Right hindlimb (tissue), 1 donor: ENCODE results near the gene SPATS2.

ENCODE experiments used
- DNase-seq: peaks from one replicate; pipeline ENCODE4 v3.0.0-alpha.2; 2018

SPATS2 gene

DNA sequence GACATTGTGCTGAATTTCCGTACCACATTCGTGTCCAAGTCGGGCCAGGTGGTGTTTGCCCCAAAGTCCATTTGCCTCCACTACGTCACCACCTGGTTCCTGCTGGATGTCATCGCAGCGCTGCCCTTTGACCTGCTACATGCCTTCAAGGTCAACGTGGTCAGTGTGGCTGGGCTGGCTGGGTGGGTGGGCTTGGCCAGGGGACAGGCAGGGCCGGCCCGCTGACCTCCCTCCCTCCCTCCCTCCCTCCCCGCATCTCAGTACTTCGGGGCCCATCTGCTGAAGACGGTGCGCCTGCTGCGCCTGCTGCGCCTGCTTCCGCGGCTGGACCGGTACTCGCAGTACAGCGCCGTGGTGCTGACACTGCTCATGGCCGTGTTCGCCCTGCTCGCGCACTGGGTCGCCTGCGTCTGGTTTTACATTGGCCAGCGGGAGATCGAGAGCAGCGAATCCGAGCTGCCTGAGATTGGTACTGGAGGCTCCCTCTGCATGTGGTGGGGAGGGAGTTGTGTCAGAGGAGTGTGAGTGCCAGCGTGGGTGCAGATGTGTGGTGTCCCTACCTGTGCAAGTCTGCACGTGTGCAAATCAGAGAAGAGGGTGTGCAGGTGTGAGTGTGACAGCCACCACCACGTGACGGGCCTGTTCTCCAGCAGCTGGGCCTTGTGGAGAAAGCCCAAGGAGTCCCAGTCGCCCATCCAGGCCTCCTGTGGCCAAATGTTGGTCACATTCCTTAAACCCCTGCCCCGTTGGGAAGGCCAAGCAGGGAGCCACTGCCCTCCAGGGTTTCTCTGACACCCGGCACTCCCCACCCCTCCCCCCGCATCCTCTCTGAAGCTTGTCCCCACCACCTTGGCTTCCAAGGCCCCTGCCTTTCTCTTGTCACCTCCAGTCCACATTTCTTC is 176.9 kb downstream of the SPATS2 start:
- no peak for DNase-seq

- DNase-seq = no peak
These were observed 178.6 kb downstream of the SPATS2 start for GRCh38 chr12:49545815-49546214.

- DNase-seq = no peak
These were observed 179.2 kb downstream of the SPATS2 start for GRCh38 chr12:49546481-49546880.

DNA sequence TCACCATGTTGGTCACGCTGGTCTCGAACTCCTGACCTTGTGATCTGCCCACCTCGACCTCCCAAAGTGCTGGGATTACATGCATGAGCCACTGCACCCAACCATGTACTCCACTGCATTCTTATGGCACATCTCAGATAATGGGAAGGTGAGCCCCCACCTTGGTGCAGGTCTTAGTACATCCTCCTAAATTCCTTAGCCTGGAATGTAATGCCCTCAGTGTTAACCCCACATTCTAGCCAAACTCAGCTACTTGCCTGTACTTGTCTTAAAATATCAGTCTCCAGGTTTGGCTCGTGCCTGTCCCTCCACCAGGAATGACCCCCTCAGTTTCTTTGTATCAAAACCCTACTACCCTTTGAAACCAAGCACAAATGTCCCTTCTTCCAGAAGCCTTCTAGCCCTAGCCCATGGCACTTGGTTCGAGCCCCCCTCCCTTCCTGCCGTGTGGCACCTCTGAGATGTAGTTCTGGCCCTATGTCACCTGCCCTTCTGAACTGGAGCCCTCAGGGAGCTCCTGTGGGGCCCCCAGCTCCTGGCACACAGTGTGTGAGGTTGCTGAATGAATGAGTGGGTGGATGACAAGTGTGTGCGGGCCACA is 179.9 kb downstream of the SPATS2 start:
- no peak for DNase-seq

GRCh38 chr12:49548481-49548821 is 181.2 kb downstream of the SPATS2 start:
- no peak for DNase-seq

DNA sequence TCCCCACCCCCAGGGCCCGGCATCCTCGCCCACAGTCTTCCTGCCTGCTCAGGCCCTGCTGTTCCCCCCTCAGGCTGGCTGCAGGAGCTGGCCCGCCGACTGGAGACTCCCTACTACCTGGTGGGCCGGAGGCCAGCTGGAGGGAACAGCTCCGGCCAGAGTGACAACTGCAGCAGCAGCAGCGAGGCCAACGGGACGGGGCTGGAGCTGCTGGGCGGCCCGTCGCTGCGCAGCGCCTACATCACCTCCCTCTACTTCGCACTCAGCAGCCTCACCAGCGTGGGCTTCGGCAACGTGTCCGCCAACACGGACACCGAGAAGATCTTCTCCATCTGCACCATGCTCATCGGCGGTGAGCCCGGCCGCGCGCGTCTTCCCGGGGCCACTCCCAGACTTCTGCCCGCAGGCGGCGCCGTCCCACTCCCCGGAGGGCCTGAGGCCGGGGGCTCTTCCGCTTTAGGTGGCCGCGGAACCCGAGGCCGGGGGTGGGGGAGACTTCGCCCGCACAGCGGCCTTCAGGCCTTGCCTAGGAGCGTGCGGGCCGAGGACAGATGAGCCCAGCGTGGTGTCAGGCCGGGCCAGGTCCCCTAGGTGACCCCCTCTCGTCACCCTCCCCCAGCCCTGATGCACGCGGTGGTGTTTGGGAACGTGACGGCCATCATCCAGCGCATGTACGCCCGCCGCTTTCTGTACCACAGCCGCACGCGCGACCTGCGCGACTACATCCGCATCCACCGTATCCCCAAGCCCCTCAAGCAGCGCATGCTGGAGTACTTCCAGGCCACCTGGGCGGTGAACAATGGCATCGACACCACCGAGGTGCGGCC is 181.8 kb downstream of the SPATS2 start:
- peak; percentile 64 for DNase-seq

DNA sequence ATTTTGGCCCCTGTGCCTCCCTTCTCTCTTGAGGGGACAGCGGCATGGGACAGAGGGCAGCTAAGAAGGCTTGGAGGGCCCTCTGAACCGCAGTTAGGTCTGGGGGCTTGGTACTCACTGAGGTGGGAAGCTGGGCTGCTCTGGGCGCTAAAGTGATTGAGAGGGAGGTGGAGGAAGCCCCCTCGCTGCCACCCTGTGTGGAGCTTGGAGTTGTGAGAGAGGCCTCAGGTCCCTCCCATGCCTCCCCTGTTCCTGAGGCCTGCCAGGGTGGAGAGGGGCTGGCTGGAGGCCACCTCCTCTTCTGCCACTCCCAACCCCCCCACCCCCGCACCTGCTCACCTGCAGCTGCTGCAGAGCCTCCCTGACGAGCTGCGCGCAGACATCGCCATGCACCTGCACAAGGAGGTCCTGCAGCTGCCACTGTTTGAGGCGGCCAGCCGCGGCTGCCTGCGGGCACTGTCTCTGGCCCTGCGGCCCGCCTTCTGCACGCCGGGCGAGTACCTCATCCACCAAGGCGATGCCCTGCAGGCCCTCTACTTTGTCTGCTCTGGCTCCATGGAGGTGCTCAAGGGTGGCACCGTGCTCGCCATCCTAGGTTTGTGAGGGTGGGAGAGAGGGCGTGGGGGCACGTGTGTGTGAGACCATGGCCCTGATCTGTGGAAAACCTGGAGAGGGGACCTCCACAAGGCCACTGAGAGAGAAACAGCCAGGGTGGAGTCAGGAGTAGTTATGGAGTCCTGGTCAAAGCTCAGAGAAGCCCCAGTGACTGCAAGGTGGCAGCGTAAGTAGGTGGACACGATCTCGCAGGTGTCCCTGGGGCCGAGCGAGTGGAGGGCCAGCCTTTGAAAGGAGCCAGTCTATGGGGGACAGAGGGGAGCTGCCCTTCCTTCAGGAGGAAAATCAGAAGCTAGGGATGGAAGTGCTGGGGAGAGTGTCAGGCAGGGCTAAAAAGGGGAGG is 182.8 kb downstream of the SPATS2 start:
- DNase-seq = no peak

DNA sequence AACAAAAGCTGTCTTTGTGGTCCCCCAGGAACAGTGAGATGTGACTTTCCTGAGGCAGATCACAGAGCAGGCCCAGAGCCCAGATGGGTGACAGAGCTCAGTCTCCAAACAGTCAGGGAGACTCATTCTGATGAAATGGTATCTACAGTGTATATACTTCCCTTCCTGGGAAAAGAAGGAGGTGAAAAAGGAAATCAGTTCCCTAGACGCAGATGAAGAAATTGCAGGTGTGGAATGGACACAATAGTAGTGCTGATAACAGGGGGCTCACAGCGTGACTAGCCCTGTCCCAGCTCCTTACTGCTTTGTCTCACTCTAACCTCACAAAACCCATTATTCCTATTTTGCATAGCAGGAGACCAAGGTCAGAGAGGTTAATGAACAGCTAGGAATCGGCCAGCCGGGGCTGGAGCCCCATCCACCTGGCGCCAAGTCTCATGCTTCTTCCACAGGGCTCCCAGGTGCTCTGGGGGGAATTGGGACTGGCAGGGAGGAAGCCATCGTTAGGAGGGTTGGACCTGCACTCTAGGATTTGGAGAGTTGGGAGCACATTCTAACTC is 183.5 kb downstream of the SPATS2 start:
- DNase-seq = no peak

GRCh38 chr12:49552014-49552413 is 184.8 kb downstream of the SPATS2 start:
- no peak for DNase-seq

DNA sequence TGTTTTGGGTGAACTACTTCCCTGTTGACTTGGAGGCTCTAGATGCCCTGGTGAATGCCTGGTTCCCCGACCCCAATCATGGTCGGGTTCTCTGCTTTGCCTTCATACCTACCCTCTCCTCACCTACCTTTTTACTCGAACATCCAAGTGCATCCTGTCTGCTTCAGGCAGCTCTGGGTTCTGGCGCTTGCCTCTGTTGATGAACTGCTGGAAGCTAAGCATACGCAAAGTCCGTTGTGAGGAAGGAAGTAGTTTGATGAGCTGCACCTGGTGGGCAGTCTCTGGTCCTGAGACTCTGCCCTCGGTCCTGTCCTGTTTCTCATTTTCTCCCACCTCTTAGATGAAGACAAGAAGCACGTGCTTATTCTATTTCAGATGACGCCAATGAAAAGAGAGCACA is 185.2 kb downstream of the SPATS2 start:
- DNase-seq = no peak

- no peak for DNase-seq
These were observed 185.6 kb downstream of the SPATS2 start for GRCh38 chr12:49552899-49553298.

GRCh38 chr12:49553512-49554088 is 186.3 kb downstream of the SPATS2 start:
- DNase-seq = no peak

- DNase-seq = no peak
These were observed 187.0 kb downstream of the SPATS2 start for GRCh38 chr12:49554266-49554665.

- DNase-seq = no peak
These were observed 188.5 kb downstream of the SPATS2 start for GRCh38 chr12:49555631-49556390.

GRCh38 chr12:49556391-49557186 is 189.3 kb downstream of the SPATS2 start:
- no peak for DNase-seq

GRCh38 chr12:49557187-49557916 is 190.1 kb downstream of the SPATS2 start:
- DNase-seq = no peak

- DNase-seq = no peak
These were observed 190.6 kb downstream of the SPATS2 start for GRCh38 chr12:49557917-49558215.

GRCh38 chr12:49558526-49558925 is 191.3 kb downstream of the SPATS2 start:
- DNase-seq = no peak

DNA sequence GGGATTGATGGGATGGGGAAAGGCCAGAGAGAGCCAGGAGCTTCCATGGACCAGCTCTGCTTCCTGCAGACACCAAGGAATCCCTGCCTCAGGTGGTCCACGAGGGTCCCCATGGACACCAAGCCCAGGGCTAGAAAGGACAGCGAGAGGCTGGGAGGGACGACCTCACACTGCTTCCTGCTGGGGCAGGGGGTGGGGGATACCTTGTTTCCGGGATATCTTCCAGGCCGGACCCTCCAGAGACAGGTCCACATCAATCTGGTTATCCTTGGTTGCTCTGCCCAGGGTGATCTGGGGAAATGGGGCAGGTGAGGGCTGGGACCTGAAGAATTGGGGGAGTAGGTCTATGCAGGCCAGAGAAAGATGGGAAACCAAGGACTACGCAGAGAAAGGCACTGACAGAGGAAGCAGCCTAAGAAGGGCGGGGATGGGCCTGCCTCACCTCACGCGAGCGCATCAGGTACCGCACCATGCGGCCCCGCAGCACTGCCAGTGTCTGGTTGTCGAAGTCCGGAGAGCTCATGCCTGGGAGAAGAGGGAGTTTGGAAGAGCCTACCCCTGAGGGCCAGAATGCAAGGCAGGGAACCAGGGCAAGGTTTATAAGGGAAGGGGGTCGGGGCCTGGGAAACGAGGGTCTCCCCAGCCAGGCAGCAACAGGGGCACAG is 191.9 kb downstream of the SPATS2 start:
- no peak for DNase-seq
